NB4 (cell line): Measurements from ENCODE around the gene C16orf92.

ENCODE experiments used
- CTCF ChIP-seq: IDR thresholded peaks from one replicate; pipeline ENCODE4 v1.5.1; 2012; ENCODE audit warnings: low read depth, low read length
- POLR2A ChIP-seq: IDR thresholded peaks from 2 replicates; pipeline ENCODE4 v1.6.1; 2011; ENCODE audit warnings: mild to moderate bottlenecking; ENCODE audit not compliant: insufficient read length; ENCODE audit errors: extremely low read depth

- TF ChIP-seq POLR2A: no peak
- TF ChIP-seq CTCF: no peak
Observed at GRCh38 chr16:30065943-30066760, 43.2 kb downstream of the C16orf92 start.
